ENCODE measurements around the gene FOXA1. TPM values are rescaled to one million over a fixed set of nuclear protein-coding genes. Genes with fewer than 3 reads are reported as not detected.
A peak's percentile ranks its signal among the peaks of the same experiment; 100 is the strongest.

The FOXA1 gene
- total RNA-seq, 1 experiment from 2014 or later: 131 TPM

GRCh38 chr14:37623426-37623951 is 28.4 kb upstream of the FOXA1 start:
- no peak for TF ChIP-seq CTCF (IDR thresholded peaks at IDR 0.05; ENCODE audit: unreplicated experiment)
- CTCF ChIA-PET: no interaction called here
- no TSS peak for BruUV-seq (replicated peaks)
- Mint-ChIP-seq H3K4me3 (ENCODE audit: low read depth, unreplicated experiment) (no peak overlapping the region), H3K9me3 (ENCODE audit: low read depth, unreplicated experiment) (no peaks in the 10 kb centered on the region), H3K27me3 (ENCODE audit: unreplicated experiment) (no peaks in the 10 kb centered on the region), H3K36me3 (ENCODE audit: insufficient read depth, unreplicated experiment) (no peaks in the 10 kb centered on the region), H3K4me1 (ENCODE audit: low read depth, unreplicated experiment) (peaks cover 7% of the 10 kb centered on the region), H3K27ac (ENCODE audit: unreplicated experiment) (no peak overlapping the region)
- no peak for DNase-seq
- intact Hi-C loops (cut with micrococcal nuclease; ENCODE audit: unreplicated experiment): no loop called here

DNA sequence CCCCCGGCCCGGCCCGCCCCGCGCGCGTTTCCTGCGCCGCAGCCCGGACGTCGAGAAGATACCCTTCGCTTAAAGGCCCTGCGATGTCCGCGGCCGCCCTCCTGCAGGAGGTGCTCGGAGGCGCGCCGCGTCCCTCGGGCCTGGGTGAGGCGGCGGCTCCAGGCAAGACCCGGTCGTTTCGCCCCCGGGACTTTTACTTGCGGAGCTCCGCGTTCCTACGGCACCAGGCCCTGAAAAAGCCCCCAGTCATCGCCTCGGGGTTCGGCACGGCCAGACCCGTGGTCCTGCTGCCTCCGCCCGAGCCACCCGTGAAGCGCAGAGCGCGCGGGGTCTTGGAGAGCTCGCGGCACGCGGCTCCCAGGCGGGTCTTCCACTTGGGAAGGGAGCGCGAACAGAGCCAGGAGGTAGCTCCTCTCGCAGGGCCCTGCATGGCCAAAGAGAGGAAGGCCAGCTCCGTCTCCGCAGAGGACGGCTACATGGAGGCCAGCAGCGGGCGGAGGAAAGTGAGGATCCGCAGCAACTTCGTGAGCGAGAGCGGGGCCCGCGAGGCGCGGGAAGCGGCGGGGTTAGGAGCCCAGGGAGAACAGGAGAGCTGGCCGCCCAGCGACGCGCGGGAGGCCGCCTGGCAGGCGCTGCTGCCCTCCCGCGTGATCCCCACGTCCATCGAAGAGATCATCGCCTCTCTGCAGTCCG is 27.3 kb upstream of the FOXA1 start:
- intact Hi-C loops (cut with micrococcal nuclease; ENCODE audit: unreplicated experiment): no loop called here
- Mint-ChIP-seq H3K27ac (ENCODE audit: unreplicated experiment) (no peak overlapping the region), H3K4me1 (ENCODE audit: low read depth, unreplicated experiment) (peaks cover 12% of the 10 kb centered on the region), H3K9me3 (ENCODE audit: low read depth, unreplicated experiment) (no peaks in the 10 kb centered on the region), H3K36me3 (ENCODE audit: insufficient read depth, unreplicated experiment) (no peaks in the 10 kb centered on the region), H3K4me3 (ENCODE audit: low read depth, unreplicated experiment) (no peak overlapping the region), H3K27me3 (ENCODE audit: unreplicated experiment) (no peaks in the 10 kb centered on the region)
- CTCF ChIA-PET: interaction anchor here (0.6 to 0.7 kb wide), 2 partner anchors 258 to 1758 kb away, joined by 5 read pairs; no protein-coding TSS in a partner anchor
- no peak for DNase-seq
- TF ChIP-seq CTCF (IDR thresholded peaks at IDR 0.05; ENCODE audit: unreplicated experiment): no peak
- no TSS peak for BruUV-seq (replicated peaks)

- Mint-ChIP-seq H3K4me3 (ENCODE audit: low read depth, unreplicated experiment) (no peak overlapping the region), H3K4me1 (ENCODE audit: low read depth, unreplicated experiment) (peaks cover 12% of the 10 kb centered on the region), H3K27me3 (ENCODE audit: unreplicated experiment) (no peaks in the 10 kb centered on the region), H3K27ac (ENCODE audit: unreplicated experiment) (no peak overlapping the region), H3K36me3 (ENCODE audit: insufficient read depth, unreplicated experiment) (no peaks in the 10 kb centered on the region), H3K9me3 (ENCODE audit: low read depth, unreplicated experiment) (peaks cover 1% of the 10 kb centered on the region)
- DNase-seq: no peak
- no TSS peak for BruUV-seq (replicated peaks)
- TF ChIP-seq CTCF (IDR thresholded peaks at IDR 0.05; ENCODE audit: unreplicated experiment): no peak
- CTCF ChIA-PET: no interaction called here
- intact Hi-C loops (cut with micrococcal nuclease; ENCODE audit: unreplicated experiment): no loop called here
Observed at GRCh38 chr14:37620856-37621255, 25.8 kb upstream of the FOXA1 start.

DNA sequence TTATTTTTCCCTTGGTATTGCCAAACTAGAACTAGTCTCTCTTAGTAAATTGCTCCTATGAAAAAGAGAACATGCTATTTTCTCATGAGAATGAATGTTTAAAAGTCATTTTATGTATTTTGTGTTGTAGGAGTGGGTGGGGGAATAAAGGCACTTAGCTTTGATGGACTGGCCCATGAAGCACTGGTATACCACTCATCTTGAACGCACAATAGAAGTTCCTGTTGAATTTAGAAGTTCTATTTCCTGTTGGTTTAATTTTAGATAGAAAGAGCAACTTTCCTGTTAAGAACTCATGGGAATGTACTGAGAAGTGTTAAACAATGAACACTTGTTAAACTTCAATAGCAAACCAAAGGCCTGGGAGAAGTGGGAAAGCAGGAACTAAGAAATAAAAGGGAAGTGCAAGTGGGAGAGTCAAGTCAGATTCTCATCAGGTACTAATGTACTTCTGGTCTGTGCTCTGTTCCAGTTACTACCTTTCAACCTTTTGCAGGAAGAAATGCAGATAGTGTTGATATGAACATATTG is 23.5 kb upstream of the FOXA1 start:
- peaks cover 12% of the 10 kb centered on the region for H3K4me1 Mint-ChIP-seq (ENCODE audit: low read depth, unreplicated experiment)
- no peak for TF ChIP-seq CTCF (IDR thresholded peaks at IDR 0.05; ENCODE audit: unreplicated experiment)
- H3K27ac Mint-ChIP-seq (ENCODE audit: unreplicated experiment): peak overlapping the region; percentile 77
- H3K27me3 Mint-ChIP-seq (ENCODE audit: unreplicated experiment): no peaks in the 10 kb centered on the region
- BruUV-seq (replicated peaks): no TSS peak
- CTCF ChIA-PET: interaction anchor here (0.6 kb wide), 1 partner anchor 11 kb away, joined by 3 read pairs; no protein-coding TSS in a partner anchor
- no peak for DNase-seq
- no peak overlapping the region for H3K4me3 Mint-ChIP-seq (ENCODE audit: low read depth, unreplicated experiment)
- no peaks in the 10 kb centered on the region for H3K36me3 Mint-ChIP-seq (ENCODE audit: insufficient read depth, unreplicated experiment)
- H3K9me3 Mint-ChIP-seq (ENCODE audit: low read depth, unreplicated experiment): peaks cover 4% of the 10 kb centered on the region
- intact Hi-C loops (cut with micrococcal nuclease; ENCODE audit: unreplicated experiment): no loop called here

Measured in Calu3 (cell line).